Bronchial epithelial cell (primary cell): Measurements from ENCODE around the gene PIGS. TPM values are rescaled to one million over a fixed set of nuclear protein-coding genes. Genes with fewer than 3 reads are reported as not detected.

Experiments used
- DNase-seq: peaks from one replicate; pipeline ENCODE4 v3.0.0-alpha.2; 2010; ENCODE audit warnings: low read depth
- FAIRE-seq: peaks from 2 replicates; lab custom pipeline; 2011; peaks lifted over from hg19 to GRCh38; lab: Jason Lieb, UNC
- H3K27me3 ChIP-seq: 2 replicates; pipeline ENCODE4 v1.5.1; 2011; ENCODE audit warnings: low read length; ENCODE audit not compliant: control insufficient read depth, insufficient read depth
- H3K36me3 ChIP-seq: 2 replicates; pipeline ENCODE4 v1.5.1; 2011; ENCODE audit warnings: low read length; ENCODE audit not compliant: control insufficient read depth, insufficient read depth
- H3K4me3 ChIP-seq: 2 replicates; pipeline ENCODE4 v1.5.1; 2011; ENCODE audit warnings: mild to moderate bottlenecking, low read depth, low read length, control low read depth
- total RNA-seq: library from RNA; depleted of rRNA; stranded (reverse); fragments of >200 nt; gene quantifications from 2 replicates; pipeline ENCODE4 v1.2.1, GENCODE V29; 2014
- TF ChIP-seq, protein P1 (sequence below): IDR thresholded peaks from 2 replicates; pipeline ENCODE4 v1.5.1; 2011; ENCODE audit warnings: mild to moderate bottlenecking, moderate library complexity, low read length, control low read depth, inconsistent platforms; ENCODE audit not compliant: insufficient read depth, severe bottlenecking

PIGS gene
- total RNA-seq, 1 donor from 2014 or later = 25.5 TPM

GRCh38 chr17:28530250-28530649 is 41.1 kb downstream of the PIGS start:
- TF ChIP-seq, protein P1, sequence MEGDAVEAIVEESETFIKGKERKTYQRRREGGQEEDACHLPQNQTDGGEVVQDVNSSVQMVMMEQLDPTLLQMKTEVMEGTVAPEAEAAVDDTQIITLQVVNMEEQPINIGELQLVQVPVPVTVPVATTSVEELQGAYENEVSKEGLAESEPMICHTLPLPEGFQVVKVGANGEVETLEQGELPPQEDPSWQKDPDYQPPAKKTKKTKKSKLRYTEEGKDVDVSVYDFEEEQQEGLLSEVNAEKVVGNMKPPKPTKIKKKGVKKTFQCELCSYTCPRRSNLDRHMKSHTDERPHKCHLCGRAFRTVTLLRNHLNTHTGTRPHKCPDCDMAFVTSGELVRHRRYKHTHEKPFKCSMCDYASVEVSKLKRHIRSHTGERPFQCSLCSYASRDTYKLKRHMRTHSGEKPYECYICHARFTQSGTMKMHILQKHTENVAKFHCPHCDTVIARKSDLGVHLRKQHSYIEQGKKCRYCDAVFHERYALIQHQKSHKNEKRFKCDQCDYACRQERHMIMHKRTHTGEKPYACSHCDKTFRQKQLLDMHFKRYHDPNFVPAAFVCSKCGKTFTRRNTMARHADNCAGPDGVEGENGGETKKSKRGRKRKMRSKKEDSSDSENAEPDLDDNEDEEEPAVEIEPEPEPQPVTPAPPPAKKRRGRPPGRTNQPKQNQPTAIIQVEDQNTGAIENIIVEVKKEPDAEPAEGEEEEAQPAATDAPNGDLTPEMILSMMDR = no peak
- no peak overlapping the region for H3K4me3 ChIP-seq
- DNase-seq (no peak), FAIRE-seq (no peak)
- peaks cover 1% of the 10 kb centered on the region for H3K36me3 ChIP-seq
- H3K27me3 ChIP-seq = no peaks in the 10 kb centered on the region

GRCh38 chr17:28529013-28529400 is 42.3 kb downstream of the PIGS start:
- no peak for DNase-seq
- TF ChIP-seq, protein P1 = no peak
- no peaks in the 10 kb centered on the region for H3K36me3 ChIP-seq
- H3K27me3 ChIP-seq = no peaks in the 10 kb centered on the region
- no peak for FAIRE-seq
- H3K4me3 ChIP-seq = no peak overlapping the region

DNA sequence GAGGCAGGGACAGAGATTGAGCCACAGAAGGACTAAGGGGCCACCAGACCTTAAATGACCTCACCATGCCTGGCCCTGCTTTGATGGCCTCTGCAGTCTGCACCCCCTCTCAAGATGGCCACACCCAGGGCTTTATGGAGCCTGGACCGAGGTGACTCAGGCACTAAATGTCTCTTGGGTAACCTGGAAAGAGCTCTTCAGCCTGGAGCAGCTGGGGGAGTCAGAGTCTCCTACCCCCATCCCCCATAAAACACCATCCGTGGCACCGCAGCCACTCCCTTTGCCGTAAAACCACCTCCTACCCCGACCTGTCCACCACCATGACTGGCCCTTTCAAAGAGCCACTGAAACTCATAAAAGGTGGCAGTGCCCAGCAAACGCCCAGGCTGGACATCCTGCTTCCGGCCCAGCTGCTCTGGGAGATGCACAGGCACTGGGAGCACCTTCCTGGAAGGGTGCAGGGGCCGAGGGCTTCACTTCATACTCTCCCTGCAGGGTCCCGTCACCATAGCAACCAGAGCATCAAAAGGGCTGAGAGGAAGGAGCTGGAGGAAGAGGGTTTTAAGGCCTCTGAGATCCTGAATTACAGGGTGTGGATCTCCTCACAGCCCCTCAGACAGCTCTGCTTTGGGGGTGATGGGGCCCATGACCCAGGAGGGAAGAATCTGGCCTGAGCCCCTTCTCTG is 42.9 kb downstream of the PIGS start:
- FAIRE-seq (no peak), DNase-seq (peak; percentile 51)
- TF ChIP-seq, protein P1 = no peak
- no peak overlapping the region for H3K4me3 ChIP-seq
- no peaks in the 10 kb centered on the region for H3K27me3 ChIP-seq
- H3K36me3 ChIP-seq = no peaks in the 10 kb centered on the region

DNA sequence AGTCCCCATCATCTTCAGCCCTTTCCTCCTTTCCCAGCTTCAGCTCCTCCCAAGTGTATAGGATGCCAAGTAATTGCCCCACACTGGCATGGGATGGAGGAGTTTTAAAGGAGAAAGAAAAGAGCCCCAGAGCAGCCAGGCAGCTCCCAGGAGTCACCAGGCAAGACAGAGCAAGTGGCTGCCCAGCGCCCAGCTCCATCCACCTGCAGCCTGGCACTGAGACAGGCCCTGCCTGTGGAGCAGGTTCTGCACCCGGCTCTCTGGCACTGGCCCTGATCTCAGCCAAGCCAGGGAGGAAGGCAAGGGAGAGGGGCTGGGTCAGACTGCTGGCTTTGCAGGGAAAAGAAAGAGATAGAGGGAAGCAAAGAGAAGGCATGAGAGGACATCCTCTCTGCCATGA is 43.5 kb downstream of the PIGS start:
- no peaks in the 10 kb centered on the region for H3K27me3 ChIP-seq
- H3K4me3 ChIP-seq = no peak overlapping the region
- TF ChIP-seq, protein P1 = no peak
- H3K36me3 ChIP-seq = no peaks in the 10 kb centered on the region
- DNase-seq (peak; percentile 64), FAIRE-seq (peak; percentile 23)

DNA sequence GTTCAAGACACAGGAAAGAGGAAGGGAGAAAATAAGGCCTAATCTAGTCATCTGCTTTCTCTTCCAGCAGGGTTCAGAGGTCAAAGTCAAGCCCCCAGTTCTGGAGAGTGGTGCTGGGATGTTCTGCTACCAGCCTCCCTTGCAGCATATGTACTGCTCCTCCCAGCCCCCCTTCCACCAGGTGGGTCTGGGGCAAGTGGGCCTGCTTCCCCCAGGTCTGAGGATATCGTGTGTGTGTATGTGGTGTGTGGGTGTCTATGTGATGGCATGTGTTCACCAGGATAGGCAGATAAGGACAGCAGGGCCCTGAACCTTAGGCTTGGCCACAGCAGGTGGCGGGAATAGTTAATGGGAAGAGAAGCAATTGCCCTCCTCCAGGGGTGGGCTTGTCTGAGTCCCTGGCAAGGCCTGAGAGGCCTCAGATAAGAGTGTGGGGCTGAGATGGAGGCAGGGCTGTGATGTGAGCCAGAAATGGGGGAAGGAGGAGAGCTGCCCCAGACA is 44.1 kb downstream of the PIGS start:
- TF ChIP-seq, protein P1 = no peak
- Histone ChIP-seq H3K4me3 (no peak overlapping the region), H3K36me3 (no peaks in the 10 kb centered on the region), H3K27me3 (no peaks in the 10 kb centered on the region)
- DNase-seq = no peak
- no peak for FAIRE-seq
